ENCODE data around the gene RCN1.
A peak's percentile ranks its signal among the peaks of the same experiment; 100 is the strongest.
"Not testable (repeated sequence)": the region's sequence is repeated elsewhere in the genome, so short reads cannot be mapped to it uniquely, and the experiment has no call there.

Gene RCN1

DNA sequence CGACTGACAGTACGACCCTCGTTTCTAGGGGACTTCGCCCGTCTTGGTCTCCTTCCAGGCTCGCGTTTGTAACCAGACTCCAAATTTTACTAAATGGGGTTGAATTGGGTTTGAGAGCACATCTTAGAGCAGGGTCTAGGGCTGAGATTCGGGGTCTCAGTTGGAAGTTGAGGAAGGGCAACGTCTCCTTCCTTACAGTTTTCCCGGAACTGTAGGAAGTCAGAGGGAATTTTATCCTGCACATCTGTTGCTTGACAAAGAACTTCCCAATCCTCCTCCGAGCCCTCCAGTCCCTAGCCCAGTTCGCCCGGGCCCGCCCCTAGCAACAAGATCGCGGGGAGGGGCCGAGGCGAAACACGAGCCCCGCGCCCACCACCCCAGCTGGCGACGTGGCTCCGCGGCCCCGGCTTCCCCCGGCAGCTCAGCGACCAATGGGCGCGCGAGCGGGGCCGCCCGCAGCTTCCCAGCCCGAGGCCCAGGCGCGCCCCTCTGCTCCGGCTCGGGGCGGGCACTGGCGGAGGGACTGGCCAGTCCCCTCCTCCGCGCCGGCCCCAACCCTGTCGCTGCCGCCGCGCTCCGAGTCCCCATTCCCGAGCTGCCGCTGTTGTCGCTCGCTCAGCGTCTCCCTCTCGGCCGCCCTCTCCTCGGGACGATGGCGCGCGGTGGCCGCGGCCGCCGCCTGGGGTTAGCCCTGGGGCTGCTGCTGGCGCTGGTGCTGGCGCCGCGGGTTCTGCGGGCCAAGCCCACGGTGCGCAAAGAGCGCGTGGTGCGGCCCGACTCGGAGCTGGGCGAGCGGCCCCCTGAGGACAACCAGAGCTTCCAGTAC lies at the start of gene RCN1:
TSS of gene RCN1 (plus strand) at position 530 of the 826 bp plus-strand sequence. CDS start at position 653, 123 bp downstream.
- DNase-seq = peak; percentile 93

DNA sequence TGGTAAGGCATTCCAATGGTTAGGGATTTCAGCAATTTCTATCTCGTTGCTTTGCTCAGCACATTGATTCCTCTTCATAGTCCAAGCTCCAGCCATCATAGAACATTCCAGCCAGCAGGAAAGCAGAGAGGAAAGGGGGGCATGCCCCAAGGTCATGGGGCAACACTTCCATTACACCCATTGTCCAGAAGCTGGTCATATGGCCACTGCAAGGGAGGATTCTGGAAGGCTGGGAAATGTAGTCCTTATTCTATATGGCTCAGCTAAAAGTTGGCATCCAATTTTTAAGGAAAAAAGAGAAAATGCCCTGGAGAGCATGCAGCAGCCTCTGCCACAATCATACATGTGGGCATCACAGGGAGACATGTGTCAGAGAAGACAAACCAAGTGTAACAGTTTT lies 47.1 kb upstream of the RCN1 start:
- no peak for DNase-seq

DNA sequence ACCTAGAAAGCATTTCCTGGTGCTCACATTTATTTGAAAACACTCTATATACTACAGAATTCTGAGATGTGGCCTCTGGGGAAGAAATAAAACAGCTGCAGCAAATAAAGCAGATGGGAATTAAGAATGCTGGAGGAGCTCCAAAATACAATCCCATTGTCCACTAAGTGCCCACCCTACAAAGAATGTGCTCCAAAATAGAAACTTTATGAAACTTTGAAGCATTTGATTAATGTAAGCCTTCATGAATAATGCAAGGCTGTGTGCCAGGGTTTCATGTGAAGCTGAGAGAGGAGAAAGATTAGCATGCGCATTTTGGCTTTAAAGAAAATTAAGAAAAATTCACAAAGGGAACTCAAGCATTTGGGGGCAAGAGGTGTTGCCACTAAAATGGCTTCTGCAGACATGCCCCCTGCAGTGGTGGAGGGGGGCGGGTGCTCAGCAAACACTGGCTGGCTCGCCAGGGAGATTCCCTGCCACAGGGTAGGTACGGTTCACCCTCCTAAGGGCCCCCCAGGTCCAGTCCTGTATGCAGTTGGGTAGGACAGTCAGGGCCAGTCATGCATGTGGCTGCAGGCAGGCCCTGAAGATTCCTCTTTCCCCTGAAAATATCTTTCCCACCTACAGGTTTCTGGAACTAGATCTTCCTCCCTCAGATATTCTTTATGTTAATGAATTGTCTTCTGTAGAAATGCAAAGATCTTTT lies 46.6 kb upstream of the RCN1 start:
- peak; percentile 22 for DNase-seq

- DNase-seq = no peak
Measured at GRCh38 chr11:32045456-32045855, 45.4 kb upstream of the RCN1 start.

DNA sequence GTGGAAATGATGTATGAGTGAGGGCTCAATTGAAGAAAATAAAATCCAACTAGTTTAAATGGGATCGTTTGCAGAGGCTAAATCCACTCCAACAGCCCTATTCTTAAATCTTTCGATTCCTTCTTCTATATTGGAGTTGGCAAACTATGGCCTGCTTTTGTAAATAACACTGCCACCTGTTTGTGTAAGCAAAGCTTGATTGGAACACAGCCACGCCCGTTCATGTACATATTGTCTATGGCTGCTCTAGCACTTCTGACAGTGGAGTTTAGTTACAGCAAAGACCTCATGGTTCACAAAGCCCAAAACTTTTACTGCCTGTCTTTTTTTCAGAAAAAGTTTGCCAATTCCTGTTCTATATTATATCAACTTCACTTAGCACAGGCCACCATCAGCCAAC lies 40.6 kb upstream of the RCN1 start:
- DNase-seq = peak; percentile 19

DNA sequence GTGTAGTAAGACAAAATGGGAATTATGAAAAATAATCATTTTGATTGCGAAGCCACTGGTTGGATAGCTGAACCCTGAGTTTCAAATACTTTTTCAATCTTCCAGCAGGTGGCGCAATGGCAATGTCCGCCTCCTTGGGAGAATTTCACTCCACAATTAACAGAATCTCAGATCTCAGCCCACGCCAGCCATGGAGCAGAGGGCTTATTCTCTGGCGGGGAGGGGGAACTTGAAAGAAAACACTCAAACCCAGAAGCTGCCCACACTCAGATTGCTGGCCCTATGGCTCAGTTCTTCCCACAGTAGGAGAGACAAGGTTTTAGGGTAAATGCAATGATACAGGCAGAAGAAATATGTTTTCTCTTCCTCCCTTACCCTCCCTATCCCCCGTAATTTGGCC lies 38.7 kb upstream of the RCN1 start:
- DNase-seq = peak; percentile 37

GRCh38 chr11:32053151-32053888 lies 37.6 kb upstream of the RCN1 start:
- DNase-seq = no peak

- DNase-seq = no peak
Measured at GRCh38 chr11:32055861-32056260, 35.0 kb upstream of the RCN1 start.

DNA sequence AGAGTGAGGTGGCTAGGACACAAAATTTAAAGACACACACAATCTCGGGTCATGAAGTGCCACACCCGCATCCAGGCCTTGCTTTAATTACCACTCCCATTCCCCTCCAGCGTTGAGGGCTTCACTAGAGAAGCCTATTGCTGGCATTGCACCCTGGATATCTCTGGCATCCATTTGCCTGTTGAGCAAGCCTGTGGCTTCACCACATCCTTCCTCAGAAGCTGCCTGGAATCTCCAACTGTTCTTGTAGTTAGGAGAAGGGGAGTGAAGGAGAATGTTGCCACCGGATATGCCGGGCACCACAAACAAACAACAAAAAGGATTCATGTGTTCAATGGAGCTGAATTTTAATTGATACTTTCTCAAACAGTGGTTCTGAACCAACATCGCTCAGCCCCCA lies 34.4 kb upstream of the RCN1 start:
- DNase-seq = no peak

- no peak for DNase-seq
Measured at GRCh38 chr11:32059686-32060462, 31.0 kb upstream of the RCN1 start.

GRCh38 chr11:32062540-32062939 lies 28.3 kb upstream of the RCN1 start:
- no peak for DNase-seq

DNA sequence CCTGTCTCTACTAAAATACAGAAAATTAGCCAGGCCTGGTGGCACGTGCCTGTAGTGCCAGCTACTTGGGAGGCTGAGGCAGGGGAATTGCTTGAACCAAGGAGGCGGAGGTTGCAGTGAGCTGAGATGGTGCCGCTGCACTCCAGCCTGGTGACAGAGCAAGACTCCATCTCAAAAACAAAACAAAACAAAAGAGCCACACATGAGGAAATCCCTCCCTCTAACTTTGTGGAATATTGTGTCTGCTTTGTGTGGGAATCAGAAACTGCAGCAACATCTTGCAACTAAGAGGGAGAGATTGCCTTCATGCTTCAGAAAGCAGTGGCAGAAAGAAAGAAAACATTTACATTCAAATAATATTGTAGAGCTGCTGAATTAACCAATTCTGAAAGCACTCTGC lies 27.8 kb upstream of the RCN1 start:
- DNase-seq = not testable (repeated sequence)

DNA sequence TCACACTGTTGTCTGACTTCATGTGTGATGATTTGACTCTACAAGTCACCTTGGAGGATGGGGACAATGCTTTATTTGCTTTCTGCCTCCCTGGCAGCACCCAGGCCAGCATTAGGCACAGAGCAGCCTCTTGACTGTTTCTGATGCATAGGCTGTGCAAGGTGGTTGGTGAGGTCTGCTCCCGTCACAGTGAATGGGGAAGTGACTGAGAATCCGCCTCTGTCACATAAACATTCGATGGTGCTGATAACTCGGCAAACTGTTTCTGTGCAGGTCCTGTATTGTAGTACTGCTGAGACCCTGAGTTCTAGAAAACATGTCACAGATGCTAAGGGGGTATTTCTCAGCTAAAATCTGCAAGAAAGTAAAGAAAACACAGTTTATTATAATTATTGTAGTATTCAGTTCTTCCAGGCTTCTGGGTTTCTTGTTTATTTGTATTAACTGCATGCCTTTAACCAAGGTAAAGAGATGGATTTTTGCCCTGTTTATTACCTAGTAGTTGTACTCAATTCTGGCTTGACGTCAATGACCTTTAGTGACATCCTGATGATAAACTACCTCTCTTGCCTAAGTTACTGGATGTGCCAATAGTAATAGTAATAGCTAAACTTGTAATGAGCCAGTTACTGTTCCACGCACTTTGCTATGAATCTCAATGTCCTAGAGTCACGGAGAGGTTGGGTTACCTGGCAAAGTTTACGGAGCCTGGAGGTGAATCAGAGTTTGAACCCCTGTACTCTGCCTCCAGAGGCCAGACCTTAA lies 24.8 kb upstream of the RCN1 start:
- no peak for DNase-seq

- DNase-seq = no peak
Measured at GRCh38 chr11:32068134-32068870, 22.6 kb upstream of the RCN1 start.

- no peak for DNase-seq
Measured at GRCh38 chr11:32069361-32070058, 21.4 kb upstream of the RCN1 start.

- no peak for DNase-seq
Measured at GRCh38 chr11:32070692-32071091, 20.2 kb upstream of the RCN1 start.

DNA sequence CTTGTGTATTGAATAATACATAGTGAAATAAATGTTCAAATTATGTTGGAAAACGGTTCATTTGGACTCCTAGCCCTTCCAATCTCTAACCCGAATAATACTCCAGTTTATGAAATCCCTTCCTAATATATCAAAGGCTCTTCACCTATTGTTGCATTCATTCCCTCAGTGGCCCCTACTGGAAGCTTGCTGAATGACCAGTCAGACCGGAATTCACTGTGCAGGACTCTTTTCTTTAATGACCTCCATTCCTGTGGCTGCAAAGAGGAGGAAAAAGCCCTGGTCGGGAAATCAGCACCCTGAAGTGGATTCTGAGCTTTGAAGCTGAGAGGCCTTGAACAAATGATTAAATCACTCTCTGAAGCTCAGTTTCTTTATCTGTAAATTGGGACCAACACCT lies 19.1 kb upstream of the RCN1 start:
- peak; percentile 47 for DNase-seq

DNA sequence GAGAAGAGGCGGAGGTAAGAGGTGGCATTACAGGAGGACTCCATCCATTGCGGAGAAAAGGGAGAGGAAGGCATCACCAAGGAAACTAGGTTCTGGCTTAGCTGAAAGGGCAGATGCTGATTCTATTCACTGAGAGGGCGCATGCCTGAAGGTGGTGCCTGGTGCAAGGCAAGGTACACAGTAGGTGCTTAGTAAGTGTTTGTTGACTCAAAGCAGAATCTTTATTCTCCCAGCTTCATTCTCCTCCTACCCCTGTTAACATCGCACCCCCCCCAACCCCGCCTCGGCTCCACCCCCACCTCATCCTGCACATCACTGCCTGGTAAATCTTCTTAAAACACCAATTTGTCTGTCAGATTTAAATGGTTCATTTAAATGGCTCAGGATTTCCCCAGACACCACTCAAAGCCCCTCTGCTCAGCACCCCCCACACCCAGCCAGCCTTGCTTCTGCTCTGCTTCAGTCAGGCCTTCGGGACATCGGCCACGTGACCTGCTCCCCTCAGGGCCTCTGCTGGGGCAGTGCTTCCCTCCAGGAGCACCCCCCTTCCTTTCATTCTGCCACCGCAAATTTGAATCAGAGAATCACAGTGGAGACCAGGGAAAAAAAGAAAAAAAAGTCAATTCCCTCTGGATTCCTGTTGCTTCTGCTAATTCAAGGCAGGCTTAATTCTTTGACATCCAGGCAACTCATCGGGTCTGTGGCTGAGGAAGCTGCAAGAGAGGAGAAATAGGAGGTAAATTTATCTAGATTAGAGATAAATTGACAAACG lies 17.8 kb upstream of the RCN1 start:
- DNase-seq = no peak

- no peak for DNase-seq
Measured at GRCh38 chr11:32073644-32074026, 17.2 kb upstream of the RCN1 start.

- DNase-seq = no peak
Measured at GRCh38 chr11:32079553-32079952, 11.3 kb upstream of the RCN1 start.

Data from NCI-H526 treated with DMSO at 0.1 percent for 48 hours (cell line).